HCT116 (cell line): ENCODE measurements around the gene RGS8. TPM values are rescaled to one million over a fixed set of nuclear protein-coding genes. Genes with fewer than 3 reads are reported as not detected.

ENCODE experiments used
- ATAC-seq: fragments of 200-7000 bp; cut with Tn5 transposase; 2 replicates; pipeline ENCODE4 v1.9.1; 2020; ENCODE audit warnings: mild to moderate bottlenecking, moderate library complexity
- BruUV-seq: library from RNA; stranded (reverse); fragments of 400-500 nt; replicated peaks from 2 replicates; lab custom pipeline; 2021; lab: Mats Ljungman, UMichigan
- CTCF ChIA-PET: fragments of 300-600 bp; sonication (Branson Sonifier 250); formaldehyde crosslinking; loops from one replicate; lab custom pipeline; 2021; ENCODE audit warnings: antibody characterized with exemption; lab: Charles Lee
- POLR2A ChIA-PET: fragments of 300-600, 350-600 bp; sonication (Branson Sonifier 250); formaldehyde crosslinking; loops from one replicate; lab custom pipeline; 2021; ENCODE audit warnings: antibody characterized with exemption; lab: Charles Lee
- RAD21 ChIA-PET, 2 experiments: fragments of 300-600 bp; sonication (Branson Sonifier 250); formaldehyde crosslinking; loops; one replicate each; lab custom pipeline; 2023; ENCODE audit warnings: low total read pairs in 2 of 2; ENCODE audit not compliant: uncharacterized antibody in 2 of 2, unreplicated experiment in 2 of 2, low non-redundant PET in 1 of 2; lab: Charles Lee
- DNase-seq: peaks from one replicate; pipeline ENCODE4 v3.0.0-alpha.2; 2010; ENCODE audit warnings: low read depth, low spot score
- H2AFZ ChIP-seq: fragments of 200-600 bp; shearing (Covaris generic), sonication (generic); 2 replicates; pipeline ENCODE4 v1.6.1; 2017; ENCODE audit warnings: low read depth, mixed run types, mixed read lengths, antibody characterized with exemption, low read length; ENCODE audit not compliant: poor library complexity, severe bottlenecking
- H3K27ac ChIP-seq: 2 replicates; pipeline ENCODE4 v1.5.1; 2012; ENCODE audit warnings: low read depth, low read length
- H3K27me3 ChIP-seq: fragments of 200-600 bp; sonication (generic); 2 replicates; pipeline ENCODE4 v1.6.1; 2016; ENCODE audit warnings: mixed run types, low read length, mixed read lengths; ENCODE audit not compliant: insufficient read depth
- H3K36me3 ChIP-seq, 2 experiments: fragments of 200-500 bp in 1 of 2; fragments of 200-600 bp in 1 of 2; sonication (Bioruptor generic) in 1 of 2; sonication (generic) in 1 of 2; 2 replicates each; pipeline versions ENCODE4 v1.5.1 to v1.6.1; 2014 to 2016; ENCODE audit warnings: low read length in 2 of 2, inconsistent platforms in 1 of 2, mixed read lengths in 1 of 2, mixed run types in 1 of 2; ENCODE audit not compliant: insufficient read depth in 2 of 2, control insufficient read depth in 1 of 2
- H3K4me1 ChIP-seq, 2 experiments: fragments of 200-600 bp in 1 of 2; sonication (generic) in 1 of 2; 2 replicates each; pipeline versions ENCODE4 v1.5.1 to v1.6.1; 2012 to 2017; ENCODE audit warnings: low read length in 2 of 2, inconsistent platforms in 1 of 2, mild to moderate bottlenecking in 1 of 2, mixed read lengths in 1 of 2, mixed run types in 1 of 2, moderate library complexity in 1 of 2; ENCODE audit not compliant: insufficient read depth in 2 of 2, control insufficient read depth in 1 of 2
- H3K4me2 ChIP-seq: fragments of 200-600 bp; sonication (generic); 2 replicates; pipeline ENCODE4 v1.6.1; 2017; ENCODE audit warnings: mixed run types, low read length, mixed read lengths
- H3K4me3 ChIP-seq, 2 experiments: fragments of 200-600 bp in 1 of 2; sonication (generic) in 1 of 2; replicated peaks in 1 of 2; 2 replicates each; pipeline ENCODE4 v1.5.1; 2011 to 2016; ENCODE audit warnings: low read length in 2 of 2, control low read depth in 1 of 2, low read depth in 1 of 2, mild to moderate bottlenecking in 1 of 2, mixed read lengths in 1 of 2, mixed run types in 1 of 2
- H3K79me2 ChIP-seq: fragments of 200-600 bp; sonication (generic); 2 replicates; pipeline ENCODE4 v1.6.1; 2017; ENCODE audit warnings: mild to moderate bottlenecking, mixed run types, low read length, moderate library complexity, mixed read lengths; ENCODE audit not compliant: insufficient read depth
- H3K9ac ChIP-seq: fragments of 200-600 bp; sonication (generic); 2 replicates; pipeline ENCODE4 v1.6.1; 2016; ENCODE audit warnings: low read length, mixed read lengths
- H3K9me2 ChIP-seq: fragments of 200-600 bp; sonication (generic), shearing (Covaris generic); 2 replicates; pipeline ENCODE4 v1.6.1; 2017; ENCODE audit warnings: mixed run types, mild to moderate bottlenecking, moderate library complexity; ENCODE audit not compliant: insufficient read depth
- H3K9me3 ChIP-seq, 2 experiments: fragments of 200-500 bp in 1 of 2; fragments of 200-600 bp in 1 of 2; sonication (Bioruptor generic) in 1 of 2; sonication (generic) in 1 of 2; 2 replicates each; pipeline ENCODE4 v1.6.1; 2014 to 2017; ENCODE audit warnings: low read length in 2 of 2, mixed read lengths in 2 of 2, inconsistent platforms in 1 of 2, low read depth in 1 of 2, mild to moderate bottlenecking in 1 of 2, mixed run types in 1 of 2, moderate library complexity in 1 of 2; ENCODE audit not compliant: control insufficient read depth in 1 of 2, insufficient read depth in 1 of 2
- H4K20me1 ChIP-seq: fragments of 200-600 bp; sonication (generic), shearing (Covaris generic); 2 replicates; pipeline ENCODE4 v1.6.1; 2017; ENCODE audit warnings: mixed run types, mild to moderate bottlenecking, moderate library complexity; ENCODE audit not compliant: insufficient read depth
- EGR1 ChIP-seq: IDR thresholded peaks from 2 replicates; pipeline ENCODE4 v1.6.1; 2012; ENCODE audit warnings: low read depth
- ELF1 ChIP-seq: IDR thresholded peaks from 2 replicates; pipeline ENCODE4 v1.6.1; 2012; ENCODE audit warnings: low read depth, borderline replicate concordance
- FOSL1 ChIP-seq: IDR thresholded peaks from 2 replicates; pipeline ENCODE4 v1.6.1; 2012; ENCODE audit warnings: low read depth
- POLR2AphosphoS5 ChIP-seq: IDR thresholded peaks from 2 replicates; pipeline ENCODE4 v1.6.1; 2011; ENCODE audit warnings: mild to moderate bottlenecking, low read depth, low read length, moderate library complexity
- RAD21 ChIP-seq: IDR thresholded peaks from 2 replicates; pipeline ENCODE4 v1.6.1; 2012; ENCODE audit warnings: low read depth, mild to moderate bottlenecking
- SIN3A ChIP-seq: IDR thresholded peaks from 2 replicates; pipeline ENCODE4 v1.6.1; 2012; ENCODE audit warnings: low read depth
- SP1 ChIP-seq: IDR thresholded peaks from 2 replicates; pipeline ENCODE4 v1.6.1; 2012; ENCODE audit warnings: low read depth
- TCF7L2 ChIP-seq: IDR thresholded peaks from 2 replicates; pipeline ENCODE4 v1.7.0; 2011; ENCODE audit warnings: borderline replicate concordance, inconsistent platforms; ENCODE audit not compliant: insufficient read depth, insufficient read length; ENCODE audit errors: extremely low read depth
- YY1 ChIP-seq: IDR thresholded peaks from 2 replicates; pipeline ENCODE4 v1.6.1; 2011; ENCODE audit warnings: low read length, low read depth, moderate library complexity, mild to moderate bottlenecking; ENCODE audit not compliant: insufficient replicate concordance; ENCODE audit errors: extremely low read depth
- ZNF274 ChIP-seq: fragments of 200-500 bp; sonication (Bioruptor generic); IDR thresholded peaks from 2 replicates; pipeline ENCODE4 v1.6.1; 2014; ENCODE audit warnings: mild to moderate bottlenecking, low read depth, low read length, inconsistent platforms
- intact Hi-C: fragments of 100-400 bp; cut with micrococcal nuclease; formaldehyde crosslinking; loops from 2 replicates; pipeline ENCODE4 v1.10.0; 2022
- total RNA-seq: library from RNA; stranded (reverse); gene quantifications from one replicate; pipeline ENCODE4 v1.2.1, GENCODE V29; 2021; ENCODE audit not compliant: unreplicated experiment
- TF ChIP-seq, protein P1 (sequence below): IDR thresholded peaks from 2 replicates; pipeline ENCODE4 v1.6.1; 2012; ENCODE audit warnings: low read depth
- TF ChIP-seq, protein P2 (sequence below): IDR thresholded peaks from 2 replicates; pipeline ENCODE4 v1.6.1; 2011; ENCODE audit warnings: mild to moderate bottlenecking, low read length, moderate library complexity; ENCODE audit not compliant: insufficient replicate concordance; ENCODE audit errors: extremely low read depth

The RGS8 gene
- total RNA-seq, 1 experiment from 2014 or later: not detected

- POLR2A ChIA-PET: no interaction called here
- Histone ChIP-seq H3K79me2 (no peaks in the 10 kb centered on the region), H3K9ac (no peak overlapping the region), H3K4me1 (no peaks in the 10 kb centered on the region), H3K4me2 (no peak overlapping the region), H4K20me1 (no peaks in the 10 kb centered on the region), H3K36me3 (no peaks in the 10 kb centered on the region), H3K9me2 (no peaks in the 10 kb centered on the region), H2AFZ (no peak overlapping the region), H3K4me3 (no peak overlapping the region), H3K27me3 (peaks cover 6% of the 10 kb centered on the region; the same call in 1 of the 2 replicates), H3K27ac (no peak overlapping the region), H3K9me3 (no peaks in the 10 kb centered on the region)
- BruUV-seq: no TSS peak
- RAD21 ChIA-PET: no interaction called here
- no peak for ATAC-seq
- no peak for DNase-seq
- CTCF ChIA-PET: no interaction called here
- intact Hi-C loops: no loop called here
- TF ChIP-seq ELF1: no peak
- TF ChIP-seq RAD21: no peak
These were observed 11.9 kb downstream of the RGS8 start for GRCh38 chr1:182672487-182672836.

- TF ChIP-seq SP1 (no peak), YY1 (no peak), EGR1 (no peak), TCF7L2 (no peak), FOSL1 (no peak), POLR2AphosphoS5 (no peak), RAD21 (no peak), ZNF274 (no peak), SIN3A (no peak), ELF1 (no peak)
- TF ChIP-seq, protein P1, sequence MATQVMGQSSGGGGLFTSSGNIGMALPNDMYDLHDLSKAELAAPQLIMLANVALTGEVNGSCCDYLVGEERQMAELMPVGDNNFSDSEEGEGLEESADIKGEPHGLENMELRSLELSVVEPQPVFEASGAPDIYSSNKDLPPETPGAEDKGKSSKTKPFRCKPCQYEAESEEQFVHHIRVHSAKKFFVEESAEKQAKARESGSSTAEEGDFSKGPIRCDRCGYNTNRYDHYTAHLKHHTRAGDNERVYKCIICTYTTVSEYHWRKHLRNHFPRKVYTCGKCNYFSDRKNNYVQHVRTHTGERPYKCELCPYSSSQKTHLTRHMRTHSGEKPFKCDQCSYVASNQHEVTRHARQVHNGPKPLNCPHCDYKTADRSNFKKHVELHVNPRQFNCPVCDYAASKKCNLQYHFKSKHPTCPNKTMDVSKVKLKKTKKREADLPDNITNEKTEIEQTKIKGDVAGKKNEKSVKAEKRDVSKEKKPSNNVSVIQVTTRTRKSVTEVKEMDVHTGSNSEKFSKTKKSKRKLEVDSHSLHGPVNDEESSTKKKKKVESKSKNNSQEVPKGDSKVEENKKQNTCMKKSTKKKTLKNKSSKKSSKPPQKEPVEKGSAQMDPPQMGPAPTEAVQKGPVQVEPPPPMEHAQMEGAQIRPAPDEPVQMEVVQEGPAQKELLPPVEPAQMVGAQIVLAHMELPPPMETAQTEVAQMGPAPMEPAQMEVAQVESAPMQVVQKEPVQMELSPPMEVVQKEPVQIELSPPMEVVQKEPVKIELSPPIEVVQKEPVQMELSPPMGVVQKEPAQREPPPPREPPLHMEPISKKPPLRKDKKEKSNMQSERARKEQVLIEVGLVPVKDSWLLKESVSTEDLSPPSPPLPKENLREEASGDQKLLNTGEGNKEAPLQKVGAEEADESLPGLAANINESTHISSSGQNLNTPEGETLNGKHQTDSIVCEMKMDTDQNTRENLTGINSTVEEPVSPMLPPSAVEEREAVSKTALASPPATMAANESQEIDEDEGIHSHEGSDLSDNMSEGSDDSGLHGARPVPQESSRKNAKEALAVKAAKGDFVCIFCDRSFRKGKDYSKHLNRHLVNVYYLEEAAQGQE: no peak
- TF ChIP-seq, protein P2, sequence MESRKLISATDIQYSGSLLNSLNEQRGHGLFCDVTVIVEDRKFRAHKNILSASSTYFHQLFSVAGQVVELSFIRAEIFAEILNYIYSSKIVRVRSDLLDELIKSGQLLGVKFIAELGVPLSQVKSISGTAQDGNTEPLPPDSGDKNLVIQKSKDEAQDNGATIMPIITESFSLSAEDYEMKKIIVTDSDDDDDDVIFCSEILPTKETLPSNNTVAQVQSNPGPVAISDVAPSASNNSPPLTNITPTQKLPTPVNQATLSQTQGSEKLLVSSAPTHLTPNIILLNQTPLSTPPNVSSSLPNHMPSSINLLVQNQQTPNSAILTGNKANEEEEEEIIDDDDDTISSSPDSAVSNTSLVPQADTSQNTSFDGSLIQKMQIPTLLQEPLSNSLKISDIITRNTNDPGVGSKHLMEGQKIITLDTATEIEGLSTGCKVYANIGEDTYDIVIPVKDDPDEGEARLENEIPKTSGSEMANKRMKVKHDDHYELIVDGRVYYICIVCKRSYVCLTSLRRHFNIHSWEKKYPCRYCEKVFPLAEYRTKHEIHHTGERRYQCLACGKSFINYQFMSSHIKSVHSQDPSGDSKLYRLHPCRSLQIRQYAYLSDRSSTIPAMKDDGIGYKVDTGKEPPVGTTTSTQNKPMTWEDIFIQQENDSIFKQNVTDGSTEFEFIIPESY: no peak
- TF ChIP-seq, all 23 proteins: peak for 0
- DNase-seq (no peak), ATAC-seq (peak; percentile 69)
- H2AFZ ChIP-seq: no peak overlapping the region
- intact Hi-C loops: no loop called here
- POLR2A ChIA-PET: no interaction called here
- no peak overlapping the region for H3K4me2 ChIP-seq
- RAD21 ChIA-PET: no interaction called here
- BruUV-seq: no TSS peak
- H3K27ac ChIP-seq: no peak overlapping the region
- H3K9ac ChIP-seq: no peak overlapping the region
- no peaks in the 10 kb centered on the region for H3K9me3 ChIP-seq
- no peaks in the 10 kb centered on the region for H3K36me3 ChIP-seq
- no peaks in the 10 kb centered on the region for H3K9me2 ChIP-seq
- H3K79me2 ChIP-seq: no peaks in the 10 kb centered on the region
- CTCF ChIA-PET: no interaction called here
- peaks cover 6% of the 10 kb centered on the region; the same call in 1 of the 2 replicates for H3K27me3 ChIP-seq
- no peaks in the 10 kb centered on the region for H4K20me1 ChIP-seq
- no peaks in the 10 kb centered on the region for H3K4me1 ChIP-seq
- no peak overlapping the region for H3K4me3 ChIP-seq
These were observed 12.5 kb downstream of the RGS8 start for GRCh38 chr1:182671750-182672486.
